Stimulated activated naive CD8-positive, alpha-beta T cell treated with anti-CD3 and anti-CD28 coated beads, Interleukin-15, Interleukin-2, amounts not matched to agents 100 U/mL and 50 U/mL, for 24 hours (primary cell): ENCODE data around the gene SGIP1.

Source experiments
- ATAC-seq: fragments of 150-1000 bp; cut with Tn5 transposase; one replicate; pipeline ENCODE4 v1.10.0; 2021
- DNase-seq: peaks from one replicate; pipeline ENCODE4 v3.0.0; 2021

The SGIP1 gene

GRCh38 chr1:66523562-66523961 lies 10.4 kb upstream of the SGIP1 start:
- DNase-seq: no peak
- ATAC-seq: no peak

GRCh38 chr1:66525086-66525485 lies 8.9 kb upstream of the SGIP1 start:
- no peak for ATAC-seq

GRCh38 chr1:66526036-66526435 lies 7.9 kb upstream of the SGIP1 start:
- ATAC-seq (no peak), DNase-seq (no peak)

More at GRCh38 chr1:66525086-66525485, 8.9 kb upstream of the SGIP1 start:
- DNase-seq: no peak

GRCh38 chr1:66526991-66527390 lies 7.0 kb upstream of the SGIP1 start:
- no peak for ATAC-seq
- DNase-seq: no peak

GRCh38 chr1:66527686-66528085 lies 6.3 kb upstream of the SGIP1 start:
- no peak for ATAC-seq
- no peak for DNase-seq

GRCh38 chr1:66528580-66528979 lies 5.4 kb upstream of the SGIP1 start:
- no peak for ATAC-seq
- DNase-seq: no peak

- DNase-seq: no peak
- no peak for ATAC-seq
These were observed 1.7 kb upstream of the SGIP1 start for GRCh38 chr1:66532214-66532613.

GRCh38 chr1:66532798-66533783 lies 862 bp upstream of the SGIP1 start:
- peak; percentile 38 for DNase-seq

GRCh38 chr1:66535061-66535460 lies 1.1 kb downstream of the SGIP1 start:
- no peak for DNase-seq
- no peak for ATAC-seq

More at GRCh38 chr1:66532798-66533783, 862 bp upstream of the SGIP1 start:
- peak; percentile 32 for ATAC-seq

- DNase-seq: no peak
- no peak for ATAC-seq
These were observed 1.9 kb downstream of the SGIP1 start for GRCh38 chr1:66535853-66536252.

- DNase-seq: no peak
- ATAC-seq: no peak
These were observed 3.8 kb downstream of the SGIP1 start for GRCh38 chr1:66537718-66538117.

GRCh38 chr1:66539491-66539890 lies 5.5 kb downstream of the SGIP1 start:
- no peak for ATAC-seq
- no peak for DNase-seq

GRCh38 chr1:66540434-66541032 lies 6.6 kb downstream of the SGIP1 start:
- no peak for DNase-seq
- no peak for ATAC-seq

GRCh38 chr1:66542314-66542713 lies 8.4 kb downstream of the SGIP1 start:
- no peak for DNase-seq
- no peak for ATAC-seq

- ATAC-seq (no peak), DNase-seq (no peak)
These were observed 9.1 kb downstream of the SGIP1 start for GRCh38 chr1:66542811-66543767.

- no peak for DNase-seq
- ATAC-seq: no peak
These were observed 12.3 kb downstream of the SGIP1 start for GRCh38 chr1:66546047-66546810.

GRCh38 chr1:66549017-66549416 lies 15.1 kb downstream of the SGIP1 start:
- DNase-seq (no peak), ATAC-seq (no peak)

- ATAC-seq (no peak), DNase-seq (no peak)
These were observed 16.3 kb downstream of the SGIP1 start for GRCh38 chr1:66550243-66550642.

GRCh38 chr1:66552287-66552686 lies 18.3 kb downstream of the SGIP1 start:
- no peak for ATAC-seq
- DNase-seq: no peak

GRCh38 chr1:66552829-66553228 lies 18.9 kb downstream of the SGIP1 start:
- DNase-seq (no peak), ATAC-seq (no peak)

GRCh38 chr1:66553846-66554245 lies 19.9 kb downstream of the SGIP1 start:
- DNase-seq (no peak), ATAC-seq (no peak)
